Smooth muscle cell (in vitro differentiated cells): ENCODE measurements around the gene NANS. TPM values are rescaled to one million over a fixed set of nuclear protein-coding genes. Genes with fewer than 3 reads are reported as not detected.

Experiments used
- DNase-seq: peaks from one replicate; lab custom pipeline; 2025; ENCODE audit not compliant: unreplicated experiment; lab: John Stamatoyannopoulos, UW
- H2AFZ ChIP-seq: fragments of 200-600 bp; sonication (generic); 2 replicates; pipeline ENCODE4 v1.6.0; 2016; ENCODE audit warnings: antibody characterized with exemption, low read depth, mild to moderate bottlenecking
- H3F3A ChIP-seq: fragments of 200-600 bp; sonication (generic); 2 replicates; pipeline ENCODE4 v1.6.0; 2017; ENCODE audit warnings: antibody characterized with exemption, low read depth
- H3K27ac ChIP-seq: fragments of 200-600 bp; sonication (generic); 2 replicates; pipeline ENCODE4 v1.5.1; 2016; ENCODE audit warnings: low read depth, mild to moderate bottlenecking
- H3K27me3 ChIP-seq: fragments of 200-600 bp; sonication (generic); 2 replicates; pipeline ENCODE4 v1.6.1; 2016; ENCODE audit warnings: low read depth, mild to moderate bottlenecking
- H3K36me3 ChIP-seq: fragments of 200-600 bp; sonication (generic); 2 replicates; pipeline ENCODE4 v1.5.1; 2016; ENCODE audit warnings: low read depth
- H3K4me1 ChIP-seq: fragments of 200-600 bp; sonication (generic); 2 replicates; pipeline ENCODE4 v1.5.1; 2016; ENCODE audit warnings: low read depth
- H3K4me2 ChIP-seq: fragments of 200-600 bp; sonication (generic); 2 replicates; pipeline ENCODE4 v1.6.0; 2016; ENCODE audit warnings: mild to moderate bottlenecking
- H3K4me3 ChIP-seq: fragments of 200-600 bp; sonication (generic); 2 replicates; pipeline ENCODE4 v1.5.1; 2016; ENCODE audit warnings: mild to moderate bottlenecking
- H3K79me2 ChIP-seq: fragments of 200-600 bp; sonication (generic); 2 replicates; pipeline ENCODE4 v1.6.0; 2016; ENCODE audit warnings: low read depth, mild to moderate bottlenecking
- H3K9ac ChIP-seq: fragments of 200-600 bp; sonication (generic); 2 replicates; pipeline ENCODE4 v1.6.0; 2016; ENCODE audit warnings: low read depth
- H3K9me3 ChIP-seq: fragments of 200-600 bp; sonication (generic); replicated peaks from 2 replicates; pipeline ENCODE4 v1.5.1; 2016; ENCODE audit warnings: low read depth
- H4K20me1 ChIP-seq: fragments of 200-600 bp; sonication (generic); 2 replicates; pipeline ENCODE4 v1.6.0; 2016; ENCODE audit warnings: low read depth
- WGBS: methylation state at CpG from one replicate; pipeline ENCODE4 v1.1.7; 2016; ENCODE audit warnings: low lambda C conversion rate; 5-methylcytosine and 5-hydroxymethylcytosine counted together
- polyA plus RNA-seq: library from polyadenylated mRNA; unstranded; fragments of >200 nt; fragmentation: Nextera tagmentation; extraction: Ambion mirVana; gene quantifications from 2 replicates; pipeline ENCODE4 v1.2.1, GENCODE V29; 2016
- total RNA-seq: library from RNA; depleted of rRNA; stranded (reverse); fragments of >200 nt; gene quantifications from 2 replicates; pipeline ENCODE4 v1.2.3, GENCODE V29; 2014
- TF ChIP-seq, protein P1 (sequence below): fragments of 200-600 bp; sonication (generic); IDR thresholded peaks from 2 replicates; pipeline ENCODE4 v1.5.1; 2017; ENCODE audit warnings: borderline replicate concordance, mild to moderate bottlenecking, antibody characterized with exemption; ENCODE audit not compliant: insufficient read depth, poor library complexity, severe bottlenecking

The NANS gene
- total and polyA plus RNA-seq, 2 experiments from 2014 or later, result 59.4 to 117 TPM

DNA sequence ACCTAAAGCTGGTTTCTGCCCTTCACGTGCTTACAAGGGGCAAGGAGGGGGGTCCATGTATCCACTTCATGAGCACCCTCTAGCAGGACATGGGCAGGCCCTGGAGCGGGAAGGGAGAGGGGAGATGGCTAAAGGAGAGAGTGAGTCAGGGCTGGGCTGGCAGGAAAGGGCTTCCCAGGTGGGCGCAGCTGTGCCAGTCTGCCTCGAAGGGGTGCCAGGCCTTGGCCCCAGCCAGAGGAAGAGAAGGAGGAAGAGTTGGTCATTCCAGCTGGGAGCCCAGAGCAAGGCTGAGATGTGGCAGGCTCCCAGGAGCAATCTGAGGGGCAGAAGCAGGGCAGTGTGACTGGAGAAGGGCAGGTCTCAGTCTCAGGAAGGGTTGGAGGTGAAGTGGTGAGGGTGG lies 37.8 kb downstream of the NANS start:
- WGBS, result 90% methylated on average over 4 of the region's 4 CpGs
- H3K4me3 ChIP-seq, result no peak overlapping the region
- no peak overlapping the region for H2AFZ ChIP-seq
- H3K9me3 ChIP-seq, result no peaks in the 10 kb centered on the region
- peaks cover 9% of the 10 kb centered on the region for H3K4me1 ChIP-seq
- H3F3A ChIP-seq, result peaks cover 5% of the 10 kb centered on the region
- H3K4me2 ChIP-seq, result no peak overlapping the region
- no peak overlapping the region for H3K9ac ChIP-seq
- H4K20me1 ChIP-seq, result no peaks in the 10 kb centered on the region
- TF ChIP-seq, protein P1, sequence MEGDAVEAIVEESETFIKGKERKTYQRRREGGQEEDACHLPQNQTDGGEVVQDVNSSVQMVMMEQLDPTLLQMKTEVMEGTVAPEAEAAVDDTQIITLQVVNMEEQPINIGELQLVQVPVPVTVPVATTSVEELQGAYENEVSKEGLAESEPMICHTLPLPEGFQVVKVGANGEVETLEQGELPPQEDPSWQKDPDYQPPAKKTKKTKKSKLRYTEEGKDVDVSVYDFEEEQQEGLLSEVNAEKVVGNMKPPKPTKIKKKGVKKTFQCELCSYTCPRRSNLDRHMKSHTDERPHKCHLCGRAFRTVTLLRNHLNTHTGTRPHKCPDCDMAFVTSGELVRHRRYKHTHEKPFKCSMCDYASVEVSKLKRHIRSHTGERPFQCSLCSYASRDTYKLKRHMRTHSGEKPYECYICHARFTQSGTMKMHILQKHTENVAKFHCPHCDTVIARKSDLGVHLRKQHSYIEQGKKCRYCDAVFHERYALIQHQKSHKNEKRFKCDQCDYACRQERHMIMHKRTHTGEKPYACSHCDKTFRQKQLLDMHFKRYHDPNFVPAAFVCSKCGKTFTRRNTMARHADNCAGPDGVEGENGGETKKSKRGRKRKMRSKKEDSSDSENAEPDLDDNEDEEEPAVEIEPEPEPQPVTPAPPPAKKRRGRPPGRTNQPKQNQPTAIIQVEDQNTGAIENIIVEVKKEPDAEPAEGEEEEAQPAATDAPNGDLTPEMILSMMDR, result no peak
- no peak for DNase-seq
- H3K79me2 ChIP-seq, result no peaks in the 10 kb centered on the region
- no peaks in the 10 kb centered on the region for H3K36me3 ChIP-seq
- peaks cover 6% of the 10 kb centered on the region for H3K27me3 ChIP-seq
- H3K27ac ChIP-seq, result no peak overlapping the region

DNA sequence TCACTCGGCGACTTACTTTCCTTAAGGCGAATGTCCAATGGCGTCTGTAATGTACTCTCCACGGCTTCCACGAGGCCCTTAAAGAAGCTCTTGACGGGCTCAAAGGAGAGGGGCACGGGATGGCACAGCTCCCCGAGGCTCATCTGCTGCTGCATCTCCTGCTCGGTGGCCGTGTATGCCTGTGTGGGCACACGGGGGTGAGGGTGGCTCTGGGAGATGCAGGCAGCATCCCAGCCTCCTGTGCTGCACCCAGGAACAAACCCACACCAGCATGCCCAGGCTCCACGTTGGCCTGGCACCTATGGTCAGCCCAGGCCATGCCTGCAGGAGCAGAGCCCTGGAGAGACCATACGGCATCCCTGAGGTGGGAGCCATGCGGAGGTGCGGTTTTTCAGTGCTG lies 38.3 kb downstream of the NANS start:
- H3F3A ChIP-seq, result peaks cover 5% of the 10 kb centered on the region
- H3K79me2 ChIP-seq, result no peaks in the 10 kb centered on the region
- no peaks in the 10 kb centered on the region for H4K20me1 ChIP-seq
- 95% methylated on average over 16 of the region's 16 CpGs for WGBS
- H3K9me3 ChIP-seq, result no peaks in the 10 kb centered on the region
- TF ChIP-seq, protein P1, result no peak
- H3K4me1 ChIP-seq, result peaks cover 9% of the 10 kb centered on the region
- peaks cover 3% of the 10 kb centered on the region for H3K27me3 ChIP-seq
- H3K4me3 ChIP-seq, result no peak overlapping the region
- DNase-seq, result no peak
- no peak overlapping the region for H3K9ac ChIP-seq
- no peak overlapping the region for H2AFZ ChIP-seq
- H3K27ac ChIP-seq, result no peak overlapping the region
- no peak overlapping the region for H3K4me2 ChIP-seq
- no peaks in the 10 kb centered on the region for H3K36me3 ChIP-seq

GRCh38 chr9:98095401-98095800 lies 38.9 kb downstream of the NANS start:
- no peaks in the 10 kb centered on the region for H3K79me2 ChIP-seq
- DNase-seq, result no peak
- H3K4me2 ChIP-seq, result no peak overlapping the region
- H3K36me3 ChIP-seq, result no peaks in the 10 kb centered on the region
- H4K20me1 ChIP-seq, result no peaks in the 10 kb centered on the region
- no peak overlapping the region for H3K27ac ChIP-seq
- H2AFZ ChIP-seq, result no peak overlapping the region
- no peaks in the 10 kb centered on the region for H3K27me3 ChIP-seq
- H3F3A ChIP-seq, result peaks cover 5% of the 10 kb centered on the region
- H3K4me3 ChIP-seq, result no peak overlapping the region
- TF ChIP-seq, protein P1, result no peak
- H3K9ac ChIP-seq, result no peak overlapping the region
- WGBS, result 93% methylated on average over 7 of the region's 7 CpGs
- H3K9me3 ChIP-seq, result no peaks in the 10 kb centered on the region
- H3K4me1 ChIP-seq, result peaks cover 9% of the 10 kb centered on the region

DNA sequence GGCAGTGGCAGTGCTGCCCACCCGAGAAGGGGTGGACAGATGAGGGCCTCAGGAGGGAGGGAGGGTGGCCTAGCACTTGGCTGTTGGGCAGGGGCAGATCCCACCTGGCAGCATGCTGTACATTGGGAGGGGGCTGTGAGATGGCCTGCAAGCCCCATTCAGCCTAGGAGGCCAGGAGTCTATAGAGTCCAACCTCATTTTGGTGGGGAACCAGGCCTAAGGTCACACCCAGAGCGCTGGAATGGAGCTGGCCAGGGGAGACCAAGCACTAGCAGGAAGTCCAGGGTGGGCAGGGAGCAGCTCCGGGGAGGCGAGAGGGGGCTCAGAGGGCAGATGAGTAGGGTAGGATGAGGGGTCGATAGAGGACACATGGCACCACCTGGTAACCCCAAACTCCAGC lies 39.6 kb downstream of the NANS start:
- Histone ChIP-seq H3K27me3 (no peaks in the 10 kb centered on the region), H3K4me3 (no peak overlapping the region), H3K9ac (no peak overlapping the region), H3K4me2 (no peak overlapping the region), H3K36me3 (no peaks in the 10 kb centered on the region), H2AFZ (no peak overlapping the region), H3F3A (peaks cover 5% of the 10 kb centered on the region), H3K9me3 (no peaks in the 10 kb centered on the region), H3K27ac (no peak overlapping the region), H4K20me1 (no peaks in the 10 kb centered on the region), H3K4me1 (peaks cover 9% of the 10 kb centered on the region), H3K79me2 (no peaks in the 10 kb centered on the region)
- 94% methylated on average over 5 of the region's 5 CpGs for WGBS
- DNase-seq, result no peak
- TF ChIP-seq, protein P1, result no peak
